Mammary epithelial cell (primary cell): ENCODE data around the gene CTNND1.

Experiments used
- CTCF ChIP-seq, 2 donors: IDR thresholded peaks in 1 of 2; conservative IDR thresholded peaks in 1 of 2; 2 replicates each; pipeline ENCODE4 v1.5.1; 2011 to 2012; ENCODE audit warnings: inconsistent platforms in 2 of 2, low read length in 2 of 2, mild to moderate bottlenecking in 2 of 2, control low read depth in 1 of 2, low read depth in 1 of 2; ENCODE audit not compliant: insufficient read depth in 1 of 2; ENCODE audit errors: extremely low read depth in 1 of 2
- EZH2 ChIP-seq: IDR thresholded peaks from 2 replicates; pipeline ENCODE4 v1.6.1; 2012; ENCODE audit warnings: low read length, inconsistent platforms, borderline replicate concordance

GRCh38 chr11:57770793-57771192 lies 9.2 kb downstream of the CTNND1 start:
- TF ChIP-seq CTCF (conservative IDR thresholded peaks at IDR 0.05 in 1 of 2, IDR thresholded peaks at IDR 0.05 in 1 of 2; ENCODE audit: extremely low read depth in 1 of 2, insufficient read depth in 1 of 2, low read depth in 1 of 2, low read length in 2 of 2) (no peak), EZH2 (no peak)
